Measurements from ENCODE around the gene IL16.
"Not testable (repeated sequence)": the region's sequence is repeated elsewhere in the genome, so short reads cannot be mapped to it uniquely, and the experiment has no call there.

IL16 gene

DNA sequence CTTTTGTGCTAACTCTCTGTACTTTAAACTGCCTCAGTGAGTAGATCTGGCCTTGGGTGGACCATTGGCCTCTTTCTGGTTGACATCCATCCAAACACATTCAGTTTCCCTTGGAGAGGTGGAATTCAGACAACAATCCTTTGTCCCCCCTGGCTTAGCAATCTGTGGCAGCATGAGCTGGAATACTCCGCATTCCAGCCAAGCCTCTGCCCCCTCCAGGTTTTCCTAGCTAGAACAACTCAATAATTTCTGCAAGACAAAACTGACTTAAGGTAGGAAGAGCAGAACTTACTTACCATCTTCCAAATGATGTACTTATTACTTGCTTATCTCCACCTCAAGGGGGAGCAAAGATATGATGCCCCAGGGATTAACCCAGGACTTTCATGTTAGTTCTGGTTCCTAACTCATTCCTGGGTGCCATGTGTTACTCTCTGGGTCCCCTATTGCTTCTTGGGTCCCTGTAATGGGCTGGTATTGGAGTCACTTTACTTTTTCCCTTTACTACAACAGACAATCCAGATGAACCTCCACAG, 21.8 kb upstream of the IL16 start:
- no peak for DNase-seq (ENCODE audit: low read depth)

DNA sequence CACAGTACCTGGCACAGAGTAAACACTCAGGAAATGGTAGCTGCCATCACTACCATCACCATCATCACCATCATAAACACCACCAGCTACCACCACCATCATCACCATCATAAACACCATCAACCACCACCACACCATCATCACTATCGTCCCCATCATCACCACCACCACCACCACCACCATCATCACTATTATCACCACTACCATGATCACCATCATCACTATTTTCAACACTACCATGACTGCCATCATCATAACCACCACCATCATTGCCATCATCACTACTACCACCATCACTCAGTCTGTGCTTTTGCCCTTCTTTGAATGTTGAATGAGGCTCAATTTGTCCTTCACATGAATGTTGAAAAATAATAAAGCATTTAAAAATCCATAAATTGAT, 21.2 kb upstream of the IL16 start:
- no peak for DNase-seq (ENCODE audit: low read depth)

DNA sequence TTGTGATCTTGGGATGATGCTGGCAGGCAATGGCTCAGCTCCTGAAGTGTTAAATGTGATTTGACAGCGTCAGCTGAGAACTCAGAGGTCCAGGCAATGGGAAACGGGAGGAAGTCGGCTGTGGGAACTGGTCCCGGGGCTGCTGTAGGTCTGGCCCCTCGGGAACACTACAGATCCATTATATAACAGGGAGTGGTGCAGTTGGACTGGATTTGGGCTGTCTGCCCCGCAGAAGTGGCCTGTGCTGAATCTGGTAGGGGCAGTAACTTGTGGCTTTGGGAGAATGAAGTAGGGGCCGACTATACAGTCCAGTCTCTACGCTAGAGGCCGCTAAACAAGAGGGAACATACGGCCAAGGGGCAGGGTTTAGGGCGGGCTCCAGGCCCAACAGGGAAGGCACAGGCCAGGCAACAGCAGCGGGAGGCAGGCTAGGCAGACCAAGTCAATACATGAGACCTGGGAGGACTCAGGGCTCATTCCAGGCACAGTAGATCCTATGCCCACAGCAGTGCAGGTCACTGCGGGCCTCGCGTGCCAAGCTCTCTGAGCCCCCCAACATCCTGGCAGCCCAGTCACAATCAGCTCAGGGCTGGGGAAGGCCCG, 20.3 kb upstream of the IL16 start:
- no peak for DNase-seq (ENCODE audit: low read depth)

DNA sequence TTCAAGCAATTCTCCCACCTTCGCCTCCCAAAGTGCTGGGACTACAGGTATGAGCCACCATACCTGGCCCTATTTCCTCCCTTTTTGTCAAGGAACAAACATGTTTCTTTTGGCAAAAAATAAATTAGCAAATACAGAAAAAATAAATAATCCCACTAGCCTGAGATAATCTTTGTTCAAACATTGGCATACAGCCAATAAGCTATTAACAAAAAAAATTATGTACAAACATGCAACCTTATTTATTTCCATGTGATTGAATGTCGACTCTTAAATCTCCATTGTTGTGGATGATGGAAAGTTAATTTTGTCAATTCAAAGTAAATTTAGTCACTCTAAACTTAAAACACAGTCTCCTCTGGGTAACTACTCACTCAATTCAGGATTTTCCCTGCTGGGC, 18.3 kb upstream of the IL16 start:
- DNase-seq (ENCODE audit: low read depth), result no peak

DNA sequence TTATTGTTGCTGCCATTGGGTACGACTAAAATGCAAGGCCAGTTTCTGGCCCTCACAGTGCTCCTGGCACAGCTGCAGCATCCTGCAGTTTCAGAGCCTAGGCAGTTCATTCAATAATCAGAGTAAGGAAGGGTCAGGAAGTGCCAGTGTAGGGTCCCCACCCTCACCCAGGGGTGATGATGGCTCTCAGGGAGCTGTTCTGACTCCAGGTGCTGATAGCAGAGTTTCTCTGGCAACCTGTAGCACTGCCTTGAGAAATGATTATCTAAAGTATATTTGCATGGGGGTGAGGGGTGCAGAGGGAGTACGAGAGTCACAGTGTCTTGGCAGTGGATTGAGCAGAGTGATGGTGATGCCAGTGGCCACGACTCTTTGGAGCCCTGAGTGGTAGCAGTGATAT, 15.5 kb upstream of the IL16 start:
- no peak for DNase-seq (ENCODE audit: low read depth)

DNA sequence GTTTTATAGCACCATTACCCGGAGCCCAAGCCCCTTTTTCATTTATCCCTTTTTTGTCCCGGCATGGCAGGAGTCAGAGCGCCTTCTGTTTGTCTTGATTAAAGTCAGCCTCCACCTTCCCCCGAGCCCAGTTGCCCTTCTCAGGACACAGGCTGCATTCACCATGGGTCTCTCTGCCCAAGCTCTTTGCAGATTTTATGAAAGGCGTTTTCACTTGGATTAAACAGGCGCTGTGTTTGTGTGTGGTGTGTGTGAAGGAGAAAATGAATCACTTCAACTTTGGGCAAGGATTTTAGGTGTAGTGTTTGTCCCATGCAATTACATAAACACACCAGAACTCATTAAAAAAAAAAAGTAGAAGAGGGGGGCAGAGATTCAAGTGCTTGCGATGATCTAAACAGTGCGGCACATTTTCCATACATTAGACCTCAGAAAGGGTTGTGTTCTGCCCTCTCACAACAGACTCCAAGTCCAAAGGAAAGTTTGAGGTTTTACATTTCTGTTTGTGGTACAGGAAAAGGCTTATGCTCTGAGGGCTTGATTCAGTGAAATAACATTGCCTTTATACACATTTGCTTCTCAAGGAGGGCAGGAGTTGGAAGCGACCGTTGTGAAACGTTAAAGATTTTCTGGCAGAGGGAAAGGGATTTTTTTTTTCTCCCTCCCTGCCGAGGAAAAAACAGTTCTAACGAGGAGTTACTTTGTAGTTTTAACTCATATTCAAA, 14.5 kb upstream of the IL16 start:
- no peak for DNase-seq (ENCODE audit: low read depth)

DNA sequence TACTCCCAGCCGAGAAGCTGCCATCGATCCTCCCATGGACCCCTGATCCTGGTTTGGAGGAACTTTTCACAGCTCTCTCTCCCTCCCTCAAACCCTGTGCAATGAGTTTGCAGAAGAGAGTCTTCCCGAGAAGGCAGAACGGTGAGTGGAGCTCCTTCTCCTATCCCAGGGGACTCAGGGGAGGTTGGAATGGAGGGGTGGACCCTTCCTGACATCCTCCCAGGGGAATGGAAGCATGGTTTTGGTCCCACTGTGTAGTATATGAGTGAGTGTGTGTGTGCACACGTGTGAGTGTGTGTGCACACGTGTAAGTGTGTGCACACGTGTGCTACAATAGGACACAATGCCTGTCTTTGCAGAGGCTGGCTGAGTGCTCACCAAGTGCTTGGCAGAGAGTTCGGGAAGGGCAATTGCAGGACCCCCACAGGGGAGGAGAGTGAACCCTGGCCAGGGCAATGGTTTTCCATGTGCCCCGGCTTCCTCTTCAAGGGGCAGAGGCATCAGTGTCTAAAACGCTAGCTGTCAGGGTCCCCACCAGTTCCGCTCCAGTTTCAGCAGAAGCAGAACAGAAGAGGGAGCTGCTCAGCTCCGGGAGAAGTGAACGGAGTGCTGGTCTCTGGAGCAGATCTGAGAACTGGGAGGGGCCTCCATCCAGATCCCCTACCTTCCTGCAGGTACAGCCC, 13.8 kb upstream of the IL16 start:
- no peak for DNase-seq (ENCODE audit: low read depth)

DNA sequence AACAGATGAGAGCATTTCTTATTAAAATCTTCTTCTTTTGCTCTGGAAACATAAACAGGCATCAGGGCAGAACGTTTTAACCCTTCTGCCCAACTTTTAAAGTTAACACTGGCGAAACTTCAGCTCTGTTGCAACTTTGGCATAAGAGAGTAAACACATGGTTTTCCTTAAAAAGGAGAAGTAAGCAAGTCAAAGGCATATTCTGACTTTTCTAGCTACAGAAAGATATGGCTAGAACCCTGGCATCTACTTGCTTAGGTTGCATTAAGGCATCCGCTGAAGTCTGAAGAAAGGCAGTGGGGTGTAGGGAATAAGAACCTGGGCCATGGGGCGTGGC, 13.3 kb upstream of the IL16 start:
- DNase-seq (ENCODE audit: low read depth), result no peak

DNA sequence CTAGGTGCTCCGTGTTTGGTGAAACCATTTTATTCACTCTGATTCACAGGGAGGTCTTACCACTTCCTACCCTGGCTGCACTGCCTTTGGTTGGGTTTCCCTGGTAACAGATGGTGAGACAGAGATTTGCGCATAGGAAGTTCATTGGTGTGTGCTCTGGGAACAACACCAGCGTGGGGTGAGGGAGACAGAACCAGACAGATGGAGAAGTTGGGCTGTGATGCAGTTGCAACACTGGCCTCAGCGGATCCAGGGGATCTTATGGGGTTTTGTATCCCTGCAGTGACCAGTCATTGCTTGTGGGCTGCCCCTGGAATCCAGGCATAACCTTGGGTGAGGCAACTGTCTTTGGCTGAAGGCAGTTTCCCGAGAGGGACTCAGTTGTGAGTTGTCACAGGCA, 12.5 kb upstream of the IL16 start:
- DNase-seq (ENCODE audit: low read depth), result peak; percentile 71

DNA sequence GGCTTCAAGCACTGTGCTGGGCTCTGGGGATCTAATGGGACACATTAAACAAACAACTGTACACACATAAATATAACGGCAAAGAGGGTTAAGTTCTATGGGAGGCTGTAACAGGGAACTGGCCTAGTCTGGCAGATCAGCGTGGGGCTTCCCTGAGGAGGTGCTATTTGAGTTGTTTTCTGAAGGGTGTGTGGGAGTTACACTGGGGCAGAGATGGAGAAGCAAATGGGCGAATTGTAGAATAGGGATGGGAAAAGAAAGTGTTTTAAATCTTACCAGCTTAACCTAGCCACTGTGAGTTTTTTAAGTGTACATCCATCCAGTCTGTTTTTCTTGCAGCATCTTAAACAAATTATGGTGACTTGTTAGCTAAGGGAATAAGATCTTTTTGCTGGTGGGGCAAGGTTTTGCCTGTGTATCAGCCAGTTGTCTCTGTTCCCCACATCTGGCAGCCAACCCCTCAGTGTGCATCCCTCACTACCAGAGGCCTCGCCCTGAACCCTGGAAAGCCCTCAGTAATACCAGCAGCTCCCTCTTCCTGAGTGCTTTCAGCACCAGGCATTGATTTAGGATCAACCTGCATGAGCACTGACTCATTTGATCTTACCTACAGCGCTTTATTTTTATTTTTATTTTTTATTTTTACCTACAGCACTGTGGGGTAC, 10.9 kb upstream of the IL16 start:
- no peak for DNase-seq (ENCODE audit: low read depth)

DNA sequence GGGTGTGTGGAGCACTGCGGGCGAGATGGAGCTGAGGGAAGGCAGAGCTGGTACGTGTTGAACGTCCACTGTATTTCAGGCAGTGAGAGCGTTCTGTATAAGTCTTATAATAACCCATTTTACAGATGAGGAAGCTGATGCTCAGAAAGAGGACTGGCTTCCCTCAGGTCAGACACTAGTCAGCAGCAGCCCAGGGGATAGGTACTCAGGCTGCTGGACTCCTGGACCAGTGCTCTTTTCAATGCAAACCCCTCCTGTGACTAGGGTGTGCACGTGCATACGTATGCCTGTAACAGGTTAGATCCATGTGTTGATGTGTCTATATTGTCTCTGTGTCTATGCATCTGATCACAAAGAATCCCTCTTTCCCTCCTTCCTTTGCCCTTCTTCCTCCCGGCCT, 8.3 kb upstream of the IL16 start:
- no peak for DNase-seq (ENCODE audit: low read depth)

DNA sequence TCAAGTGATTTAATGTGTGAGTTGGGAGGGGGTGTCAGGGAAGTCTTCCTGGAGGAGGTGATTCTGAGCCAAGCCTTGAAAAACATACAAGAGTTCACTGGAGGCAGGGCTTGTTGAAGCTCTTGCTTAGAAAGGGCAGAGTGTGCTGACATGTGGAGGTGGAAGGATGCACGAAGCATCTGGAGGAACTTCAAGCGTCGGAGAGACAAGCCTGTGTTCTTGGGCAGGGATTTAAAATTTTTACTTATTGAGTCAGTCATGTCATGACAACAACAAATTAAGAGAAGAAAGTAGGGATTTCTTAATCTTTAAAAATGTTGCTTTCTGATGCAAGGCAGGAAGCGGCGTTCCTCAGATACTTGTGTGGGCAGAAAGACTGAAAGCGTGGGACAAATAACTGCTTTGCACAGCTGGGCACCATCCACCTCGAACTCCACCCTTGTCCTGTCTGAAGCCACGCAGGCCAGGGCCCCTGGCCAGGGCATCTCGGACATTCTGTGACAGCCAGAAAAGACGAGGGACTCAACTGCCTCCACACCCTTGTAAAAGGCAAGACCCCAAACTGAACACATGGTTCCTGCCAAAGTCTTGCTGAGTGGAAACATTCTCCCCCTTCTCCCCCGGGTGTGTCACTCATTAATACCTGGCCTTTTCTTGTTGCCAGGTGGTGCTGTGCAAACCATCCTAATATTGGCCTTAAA, 6.9 kb upstream of the IL16 start:
- peak; percentile 93 for DNase-seq (ENCODE audit: low read depth)

DNA sequence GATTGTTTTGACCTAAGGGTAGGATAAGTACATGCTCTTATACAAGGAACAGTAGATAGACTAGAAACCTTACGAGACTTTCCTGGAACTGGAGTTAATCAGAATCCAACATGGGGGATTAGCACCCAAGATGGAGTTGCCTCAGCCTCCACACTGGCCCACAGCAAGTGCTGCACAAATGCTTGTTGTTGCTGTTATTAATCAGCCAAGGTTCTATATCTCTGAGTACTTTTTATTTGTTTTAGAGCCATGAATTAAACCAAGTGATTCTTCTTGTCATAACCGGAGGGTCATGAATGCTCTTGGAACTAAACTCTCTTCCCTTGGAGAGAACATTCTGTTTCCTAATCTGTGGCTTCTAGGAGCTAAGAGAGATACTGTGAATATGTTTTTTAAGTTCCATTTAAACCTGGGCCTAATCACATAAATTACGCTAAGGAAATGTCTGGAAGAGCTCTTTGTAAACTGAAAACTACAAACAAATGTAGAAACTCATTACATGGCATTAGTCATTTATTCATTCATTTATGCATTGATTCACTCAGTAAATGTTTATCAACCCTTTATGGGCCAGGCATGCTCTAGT, 5.7 kb upstream of the IL16 start:
- DNase-seq (ENCODE audit: low read depth), result no peak

DNA sequence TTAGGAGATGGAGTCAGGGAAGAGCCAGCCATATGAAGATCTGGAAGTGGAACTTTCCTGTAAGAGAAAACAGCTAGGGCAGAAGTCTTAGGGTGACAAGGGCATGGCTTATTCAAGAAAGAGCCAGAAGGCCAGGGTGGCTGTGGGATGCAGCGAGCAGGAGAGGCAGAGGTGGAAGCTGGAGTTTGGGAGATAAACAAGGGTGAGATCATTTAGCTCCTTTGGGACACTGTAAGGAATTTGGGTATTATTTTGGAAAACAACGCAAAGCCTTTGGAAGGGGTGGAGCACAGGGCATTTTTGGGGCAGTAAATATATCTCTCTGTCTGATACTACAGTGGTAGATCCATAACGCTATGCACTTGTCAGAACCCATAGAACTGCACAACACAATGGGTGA, 5.0 kb upstream of the IL16 start:
- no peak for DNase-seq (ENCODE audit: low read depth)

DNA sequence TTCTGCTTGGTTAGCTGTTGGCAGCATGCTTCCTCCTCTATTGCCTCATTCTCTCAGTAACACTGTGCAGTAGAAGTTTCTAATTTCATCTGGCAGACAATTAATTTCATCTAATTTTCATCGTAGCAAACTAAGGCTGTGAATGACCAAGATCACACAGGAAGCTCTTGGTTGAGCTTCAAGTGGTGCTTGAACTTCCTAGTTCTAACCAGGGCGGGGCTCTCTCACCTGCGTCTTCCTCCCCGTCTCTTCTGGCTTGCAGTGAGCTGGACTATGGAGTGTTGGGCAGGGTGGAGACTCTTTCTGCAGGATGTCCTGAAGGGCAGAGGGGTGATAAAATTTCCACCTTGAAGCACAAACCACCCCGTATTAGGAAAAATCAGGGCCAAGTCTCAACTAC, 2.0 kb upstream of the IL16 start:
- DNase-seq (ENCODE audit: low read depth), result no peak

DNA sequence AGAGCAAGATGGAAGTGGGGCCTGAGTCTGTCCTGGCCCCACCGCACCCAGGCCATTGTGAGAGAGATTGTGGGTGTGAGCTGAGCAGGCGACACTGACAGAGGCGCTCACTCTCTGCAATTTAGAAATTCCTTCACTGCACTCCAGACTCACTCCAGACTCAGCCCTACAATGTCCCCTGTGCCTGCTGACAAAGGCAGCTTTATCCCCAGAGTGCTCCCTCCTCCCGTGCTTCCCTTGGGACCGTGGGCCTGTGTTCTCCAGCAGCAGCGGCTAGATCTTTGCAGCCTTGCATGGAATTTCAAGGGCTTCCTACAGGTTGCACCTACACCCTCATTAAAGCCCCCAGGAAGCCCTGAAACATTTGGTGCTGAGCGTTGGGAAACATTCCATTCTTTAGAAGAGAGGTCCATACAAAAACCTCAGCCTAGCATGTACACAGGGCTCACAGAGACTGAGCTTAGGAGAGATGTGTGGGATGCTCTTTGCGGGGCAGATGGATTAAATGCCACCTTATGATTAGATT, 1.3 kb upstream of the IL16 start:
- DNase-seq (ENCODE audit: low read depth), result no peak

DNA sequence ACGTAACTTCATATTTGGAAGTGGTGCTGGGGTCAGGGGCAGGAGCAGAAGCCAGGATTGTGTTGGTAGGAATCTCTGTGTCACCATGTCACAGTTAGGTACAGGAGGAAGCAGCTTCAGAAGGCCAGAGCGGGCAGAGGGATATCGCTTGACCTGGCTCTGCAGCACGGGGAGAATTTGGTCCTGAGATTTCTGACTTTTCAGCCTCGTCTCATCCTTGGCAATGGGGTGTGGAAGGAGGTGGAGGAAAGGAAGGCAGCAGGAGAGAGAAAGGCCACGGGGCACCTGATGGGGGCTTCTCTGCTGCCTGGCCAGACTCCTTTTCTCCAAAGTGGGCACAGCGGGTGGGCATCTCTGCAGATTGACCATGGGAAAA, 564 bp downstream of the IL16 start:
- no peak for DNase-seq (ENCODE audit: low read depth)

DNA sequence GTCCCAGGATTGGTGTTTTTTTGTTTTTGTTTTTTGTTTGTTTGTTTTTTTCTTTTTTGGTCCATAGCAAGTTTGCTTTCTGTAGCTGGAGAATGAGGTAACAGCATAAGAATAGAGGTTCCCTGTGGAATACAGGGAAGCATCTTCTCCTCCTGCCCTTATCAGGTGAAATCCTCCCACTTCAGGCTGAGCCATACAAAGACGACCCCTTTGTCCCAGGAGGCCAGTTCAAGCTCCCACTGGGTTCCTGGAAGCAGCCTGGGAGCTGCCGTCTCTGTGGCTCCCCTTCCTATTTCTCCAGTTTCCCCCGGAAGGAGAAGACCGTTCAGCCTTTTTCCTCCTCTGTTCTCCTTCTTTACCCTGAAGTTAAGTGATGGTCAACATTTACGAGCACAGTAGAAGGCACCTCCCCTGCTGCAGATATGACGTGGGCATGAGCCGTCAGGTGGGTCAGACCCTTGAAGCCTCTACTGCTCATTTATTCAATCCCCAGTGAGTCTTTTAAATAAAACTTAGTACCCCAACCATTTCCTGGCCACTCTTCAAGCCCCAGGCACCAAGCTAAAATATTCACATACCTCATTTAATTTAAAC, 1.1 kb downstream of the IL16 start:
- DNase-seq (ENCODE audit: low read depth), result no peak

DNA sequence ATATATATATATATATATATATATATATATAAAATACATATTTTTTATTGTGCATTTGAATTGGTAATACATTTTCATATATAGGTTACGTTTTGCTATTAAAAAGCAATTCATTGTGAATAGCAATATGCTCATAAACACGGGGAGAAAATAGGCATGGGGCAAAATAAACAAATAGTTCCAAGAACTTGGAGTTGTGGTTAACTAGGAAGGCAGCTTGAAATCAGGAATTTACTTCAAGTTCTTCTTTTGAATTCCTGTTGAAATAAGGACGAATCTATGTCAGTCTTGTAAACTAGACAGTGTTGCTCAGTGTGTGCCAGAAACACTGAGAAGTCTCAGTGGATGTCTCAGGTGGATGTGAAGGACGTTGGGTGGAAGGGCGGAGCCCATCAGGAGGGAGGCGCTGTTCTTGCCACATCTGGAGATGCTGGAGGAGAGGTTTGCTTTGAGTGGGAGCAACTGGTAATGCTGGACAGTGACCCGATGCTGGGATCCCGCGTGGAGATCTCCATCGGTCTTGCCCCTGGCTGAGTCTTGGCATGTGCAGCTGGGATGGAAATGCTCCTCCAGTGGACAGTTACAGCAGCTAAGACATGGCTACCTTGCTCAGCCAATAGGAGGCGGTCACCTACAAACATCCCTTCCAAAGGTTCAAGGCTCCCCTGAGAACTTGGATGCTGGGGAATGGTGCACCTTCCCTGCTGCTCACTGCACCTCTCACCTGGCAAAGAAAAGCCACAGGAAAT, 2.5 kb downstream of the IL16 start:
- no peak for DNase-seq (ENCODE audit: low read depth)

DNA sequence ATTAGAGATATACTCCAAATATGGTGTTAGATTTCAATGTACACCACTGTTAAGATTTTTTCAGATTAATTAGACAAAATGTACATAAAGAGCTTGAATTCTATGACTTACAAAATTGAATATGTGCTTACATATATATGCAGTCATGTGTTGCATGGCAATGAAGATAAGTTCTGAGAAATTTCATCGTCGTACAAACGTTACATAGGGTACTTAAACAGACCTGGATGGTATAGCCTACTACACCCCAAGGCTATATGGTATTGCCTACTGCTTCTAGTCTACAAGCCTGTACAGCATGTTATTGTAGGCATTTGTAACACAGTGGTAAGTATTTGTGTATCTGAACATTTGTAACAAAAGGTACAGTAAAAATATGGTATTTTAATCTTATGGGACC, 9.3 kb downstream of the IL16 start:
- no peak for DNase-seq (ENCODE audit: low read depth)

DNA sequence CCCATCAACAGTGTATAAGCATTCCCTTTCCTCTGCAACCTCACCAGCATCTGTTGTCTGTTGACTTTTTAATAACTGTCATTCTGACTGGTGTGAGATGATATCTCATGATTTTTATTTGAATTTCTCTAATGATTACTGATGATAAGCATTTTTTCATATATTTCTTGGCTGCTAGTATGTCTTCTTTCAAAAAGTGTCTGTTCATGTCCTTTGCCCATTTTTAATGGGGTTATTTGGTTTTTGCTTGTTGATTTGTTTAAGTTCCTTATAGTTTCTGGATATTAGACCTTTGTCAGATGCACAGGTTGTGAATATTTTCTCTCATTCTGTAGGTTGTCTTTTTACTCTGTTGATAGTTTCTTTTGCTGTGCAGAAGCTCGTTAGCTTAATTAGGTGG, 11.3 kb downstream of the IL16 start:
- not testable (repeated sequence) for DNase-seq (ENCODE audit: low read depth)

All from GM04504 (cell line).